Suprapubic skin (tissue), 4 donors: Measurements from ENCODE around the gene ANK2. TPM values are rescaled to one million over a fixed set of nuclear protein-coding genes. Genes with fewer than 3 reads are reported as not detected.

Experiments
- DNase-seq, 2 donors: peaks; one replicate each; pipeline ENCODE4 v3.0.0-alpha.2; 2019; ENCODE audit warnings: low spot score in 2 of 2
- H3K27ac ChIP-seq: fragments of 200-600 bp; sonication (generic); one replicate; pipeline ENCODE4 v1.5.1; 2019
- H3K27me3 ChIP-seq: fragments of 200-600 bp; sonication (generic); one replicate; pipeline ENCODE4 v1.5.1; 2019
- H3K36me3 ChIP-seq: fragments of 200-600 bp; sonication (generic); one replicate; pipeline ENCODE4 v1.5.1; 2019
- H3K4me1 ChIP-seq: fragments of 200-600 bp; sonication (generic); one replicate; pipeline ENCODE4 v1.5.1; 2019
- H3K4me3 ChIP-seq: fragments of 200-600 bp; sonication (generic); one replicate; pipeline ENCODE4 v1.5.1; 2019; ENCODE audit warnings: mild to moderate bottlenecking
- H3K9me3 ChIP-seq: fragments of 200-600 bp; sonication (generic); one replicate; pipeline ENCODE4 v1.5.1; 2019
- CTCF ChIP-seq, 2 donors: fragments of 200-600 bp in 1 of 2; fragments of 450-650 bp in 1 of 2; sonication (generic) in 1 of 2; IDR thresholded peaks; one replicate each; pipeline ENCODE4 v1.5.1; 2016 to 2019; ENCODE audit warnings: antibody characterized with exemption in 2 of 2, mild to moderate bottlenecking in 1 of 2, moderate library complexity in 1 of 2
- EP300 ChIP-seq: sonication (generic); formaldehyde crosslinking; IDR thresholded peaks from one replicate; pipeline ENCODE4 v1.6.1; 2017; ENCODE audit warnings: antibody characterized with exemption
- POLR2A ChIP-seq, 2 donors: fragments of 450-650 bp; IDR thresholded peaks; one replicate each; pipeline ENCODE4 v1.6.1; 2017; ENCODE audit warnings: antibody characterized with exemption in 2 of 2, mild to moderate bottlenecking in 2 of 2, moderate library complexity in 2 of 2
- POLR2AphosphoS5 ChIP-seq, 3 donors: sonication (generic); formaldehyde crosslinking; IDR thresholded peaks; one replicate each; pipeline ENCODE4 v1.6.1; 2017; ENCODE audit warnings: antibody characterized with exemption in 3 of 3
- WGBS: methylation state at CpG from one replicate; pipeline ENCODE4 v1.1.5; 2018; 5-methylcytosine and 5-hydroxymethylcytosine counted together
- total RNA-seq, 4 donors: library from RNA; depleted of rRNA; stranded (reverse); fragments of >200 nt; gene quantifications; one replicate each; pipeline ENCODE4 v1.1.0, GENCODE V29; 2016

Gene ANK2
- total RNA-seq, 4 donors from 2014 or later: 7.7 to 15.2 (median 11.2) TPM

- DNase-seq: no peak
- Histone ChIP-seq H3K4me3 (no peak overlapping the region), H3K9me3 (no peaks in the 10 kb centered on the region), H3K27ac (no peak overlapping the region), H3K4me1 (no peaks in the 10 kb centered on the region), H3K36me3 (no peaks in the 10 kb centered on the region), H3K27me3 (no peaks in the 10 kb centered on the region)
- TF ChIP-seq POLR2AphosphoS5 (IDR thresholded peaks at IDR 0.05): no peak
- no peak for TF ChIP-seq POLR2A (IDR thresholded peaks at IDR 0.05)
- TF ChIP-seq EP300: no peak
- no peak for TF ChIP-seq CTCF (IDR thresholded peaks at IDR 0.05)
Observed at GRCh38 chr4:113186913-113187312, 137.5 kb downstream of the ANK2 start.

GRCh38 chr4:113187358-113187757 lies 137.9 kb downstream of the ANK2 start:
- no peaks in the 10 kb centered on the region for H3K27me3 ChIP-seq
- WGBS: 59% methylated on average over 3 of the region's 3 CpGs
- no peak for TF ChIP-seq POLR2A (IDR thresholded peaks at IDR 0.05)
- no peak for TF ChIP-seq EP300
- no peak for TF ChIP-seq POLR2AphosphoS5 (IDR thresholded peaks at IDR 0.05)
- no peak for TF ChIP-seq CTCF (IDR thresholded peaks at IDR 0.05)

GRCh38 chr4:113189546-113189945 lies 140.1 kb downstream of the ANK2 start:
- H3K4me3 ChIP-seq: no peak overlapping the region
- H3K27me3 ChIP-seq: no peaks in the 10 kb centered on the region
- TF ChIP-seq CTCF (IDR thresholded peaks at IDR 0.05) (no peak), POLR2A (IDR thresholded peaks at IDR 0.05) (no peak), POLR2AphosphoS5 (IDR thresholded peaks at IDR 0.05) (no peak), EP300 (no peak)
- DNase-seq: no peak
- H3K9me3 ChIP-seq: no peaks in the 10 kb centered on the region
- H3K36me3 ChIP-seq: no peaks in the 10 kb centered on the region
- 67% methylated on average over 4 of the region's 4 CpGs for WGBS
- no peaks in the 10 kb centered on the region for H3K4me1 ChIP-seq
- no peak overlapping the region for H3K27ac ChIP-seq

More at GRCh38 chr4:113187358-113187757, 137.9 kb downstream of the ANK2 start:
- Histone ChIP-seq H3K4me3 (no peak overlapping the region), H3K36me3 (no peaks in the 10 kb centered on the region), H3K4me1 (no peaks in the 10 kb centered on the region), H3K27ac (no peak overlapping the region), H3K9me3 (no peaks in the 10 kb centered on the region)
- DNase-seq: no peak

- no peak for DNase-seq
- WGBS: 79% methylated on average over 4 of the region's 4 CpGs
Observed at GRCh38 chr4:113209153-113209552, 159.7 kb downstream of the ANK2 start.

GRCh38 chr4:113209652-113210320 lies 160.3 kb downstream of the ANK2 start:
- Histone ChIP-seq H3K27me3 (no peaks in the 10 kb centered on the region), H3K9me3 (no peaks in the 10 kb centered on the region), H3K27ac (no peak overlapping the region), H3K4me1 (no peaks in the 10 kb centered on the region), H3K36me3 (no peaks in the 10 kb centered on the region), H3K4me3 (no peak overlapping the region)
- whole genome bisulfite sequencing: 74% methylated on average over 3 of the region's 3 CpGs
- DNase-seq: no peak
- no peak for TF ChIP-seq EP300

More at GRCh38 chr4:113209153-113209552, 159.7 kb downstream of the ANK2 start:
- Histone ChIP-seq H3K9me3 (no peaks in the 10 kb centered on the region), H3K27me3 (no peaks in the 10 kb centered on the region), H3K27ac (no peak overlapping the region), H3K36me3 (no peaks in the 10 kb centered on the region), H3K4me3 (no peak overlapping the region), H3K4me1 (no peaks in the 10 kb centered on the region)
- TF ChIP-seq EP300 (no peak), POLR2AphosphoS5 (IDR thresholded peaks at IDR 0.05) (no peak), CTCF (IDR thresholded peaks at IDR 0.05) (no peak), POLR2A (IDR thresholded peaks at IDR 0.05) (no peak)

- Histone ChIP-seq H3K27ac (no peak overlapping the region), H3K4me1 (no peaks in the 10 kb centered on the region), H3K36me3 (no peaks in the 10 kb centered on the region), H3K27me3 (no peaks in the 10 kb centered on the region), H3K4me3 (no peak overlapping the region), H3K9me3 (no peaks in the 10 kb centered on the region)
- TF ChIP-seq POLR2A (IDR thresholded peaks at IDR 0.05) (no peak), EP300 (no peak), CTCF (IDR thresholded peaks at IDR 0.05) (no peak), POLR2AphosphoS5 (IDR thresholded peaks at IDR 0.05) (no peak)
- no peak for DNase-seq
- WGBS: 93% methylated on average over 1 of the region's 1 CpG
Observed at GRCh38 chr4:113212613-113213012, 163.2 kb downstream of the ANK2 start.
